HCT116 (cell line): Measurements from ENCODE around the gene BACH1. TPM values are rescaled to one million over a fixed set of nuclear protein-coding genes. Genes with fewer than 3 reads are reported as not detected.

Experiments
- ATAC-seq: fragments of 200-7000 bp; cut with Tn5 transposase; 2 replicates; pipeline ENCODE4 v1.9.1; 2020; ENCODE audit warnings: mild to moderate bottlenecking, moderate library complexity
- BruUV-seq: library from RNA; stranded (reverse); fragments of 400-500 nt; replicated peaks from 2 replicates; lab custom pipeline; 2021; lab: Mats Ljungman, UMichigan
- CTCF ChIA-PET: fragments of 300-600 bp; sonication (Branson Sonifier 250); formaldehyde crosslinking; loops from one replicate; lab custom pipeline; 2021; ENCODE audit warnings: antibody characterized with exemption; lab: Charles Lee
- POLR2A ChIA-PET: fragments of 300-600, 350-600 bp; sonication (Branson Sonifier 250); formaldehyde crosslinking; loops from one replicate; lab custom pipeline; 2021; ENCODE audit warnings: antibody characterized with exemption; lab: Charles Lee
- RAD21 ChIA-PET, 2 experiments: fragments of 300-600 bp; sonication (Branson Sonifier 250); formaldehyde crosslinking; loops; one replicate each; lab custom pipeline; 2023; ENCODE audit warnings: low total read pairs in 2 of 2; ENCODE audit not compliant: uncharacterized antibody in 2 of 2, unreplicated experiment in 2 of 2, low non-redundant PET in 1 of 2; lab: Charles Lee
- DNase-seq: peaks from one replicate; pipeline ENCODE4 v3.0.0-alpha.2; 2010; ENCODE audit warnings: low read depth, low spot score
- H2AFZ ChIP-seq: fragments of 200-600 bp; shearing (Covaris generic), sonication (generic); 2 replicates; pipeline ENCODE4 v1.6.1; 2017; ENCODE audit warnings: low read depth, mixed run types, mixed read lengths, antibody characterized with exemption, low read length; ENCODE audit not compliant: poor library complexity, severe bottlenecking
- H3K27ac ChIP-seq: 2 replicates; pipeline ENCODE4 v1.5.1; 2012; ENCODE audit warnings: low read depth, low read length
- H3K27me3 ChIP-seq: fragments of 200-600 bp; sonication (generic); 2 replicates; pipeline ENCODE4 v1.6.1; 2016; ENCODE audit warnings: mixed run types, low read length, mixed read lengths; ENCODE audit not compliant: insufficient read depth
- H3K36me3 ChIP-seq, 2 experiments: fragments of 200-500 bp in 1 of 2; fragments of 200-600 bp in 1 of 2; sonication (Bioruptor generic) in 1 of 2; sonication (generic) in 1 of 2; 2 replicates each; pipeline versions ENCODE4 v1.5.1 to v1.6.1; 2014 to 2016; ENCODE audit warnings: low read length in 2 of 2, inconsistent platforms in 1 of 2, mixed read lengths in 1 of 2, mixed run types in 1 of 2; ENCODE audit not compliant: insufficient read depth in 2 of 2, control insufficient read depth in 1 of 2
- H3K4me1 ChIP-seq, 2 experiments: fragments of 200-600 bp in 1 of 2; sonication (generic) in 1 of 2; 2 replicates each; pipeline versions ENCODE4 v1.5.1 to v1.6.1; 2012 to 2017; ENCODE audit warnings: low read length in 2 of 2, inconsistent platforms in 1 of 2, mild to moderate bottlenecking in 1 of 2, mixed read lengths in 1 of 2, mixed run types in 1 of 2, moderate library complexity in 1 of 2; ENCODE audit not compliant: insufficient read depth in 2 of 2, control insufficient read depth in 1 of 2
- H3K4me2 ChIP-seq: fragments of 200-600 bp; sonication (generic); 2 replicates; pipeline ENCODE4 v1.6.1; 2017; ENCODE audit warnings: mixed run types, low read length, mixed read lengths
- H3K4me3 ChIP-seq, 2 experiments: fragments of 200-600 bp in 1 of 2; sonication (generic) in 1 of 2; replicated peaks in 1 of 2; 2 replicates each; pipeline ENCODE4 v1.5.1; 2011 to 2016; ENCODE audit warnings: low read length in 2 of 2, control low read depth in 1 of 2, low read depth in 1 of 2, mild to moderate bottlenecking in 1 of 2, mixed read lengths in 1 of 2, mixed run types in 1 of 2
- H3K79me2 ChIP-seq: fragments of 200-600 bp; sonication (generic); 2 replicates; pipeline ENCODE4 v1.6.1; 2017; ENCODE audit warnings: mild to moderate bottlenecking, mixed run types, low read length, moderate library complexity, mixed read lengths; ENCODE audit not compliant: insufficient read depth
- H3K9ac ChIP-seq: fragments of 200-600 bp; sonication (generic); 2 replicates; pipeline ENCODE4 v1.6.1; 2016; ENCODE audit warnings: low read length, mixed read lengths
- H3K9me2 ChIP-seq: fragments of 200-600 bp; sonication (generic), shearing (Covaris generic); 2 replicates; pipeline ENCODE4 v1.6.1; 2017; ENCODE audit warnings: mixed run types, mild to moderate bottlenecking, moderate library complexity; ENCODE audit not compliant: insufficient read depth
- H3K9me3 ChIP-seq, 2 experiments: fragments of 200-500 bp in 1 of 2; fragments of 200-600 bp in 1 of 2; sonication (Bioruptor generic) in 1 of 2; sonication (generic) in 1 of 2; 2 replicates each; pipeline ENCODE4 v1.6.1; 2014 to 2017; ENCODE audit warnings: low read length in 2 of 2, mixed read lengths in 2 of 2, inconsistent platforms in 1 of 2, low read depth in 1 of 2, mild to moderate bottlenecking in 1 of 2, mixed run types in 1 of 2, moderate library complexity in 1 of 2; ENCODE audit not compliant: control insufficient read depth in 1 of 2, insufficient read depth in 1 of 2
- H4K20me1 ChIP-seq: fragments of 200-600 bp; sonication (generic), shearing (Covaris generic); 2 replicates; pipeline ENCODE4 v1.6.1; 2017; ENCODE audit warnings: mixed run types, mild to moderate bottlenecking, moderate library complexity; ENCODE audit not compliant: insufficient read depth
- CEBPB ChIP-seq: IDR thresholded peaks from 2 replicates; pipeline ENCODE4 v1.6.1; 2012; ENCODE audit warnings: low read depth
- EZH2 ChIP-seq: fragments of 200-600 bp; sonication (generic); IDR thresholded peaks from 2 replicates; pipeline ENCODE4 v1.6.1; 2017; ENCODE audit warnings: antibody characterized with exemption, mixed run types
- FOSL1 ChIP-seq: IDR thresholded peaks from 2 replicates; pipeline ENCODE4 v1.6.1; 2012; ENCODE audit warnings: low read depth
- JUND ChIP-seq: IDR thresholded peaks from 2 replicates; pipeline ENCODE4 v1.6.1; 2012
- POLR2A ChIP-seq: IDR thresholded peaks from 2 replicates; pipeline ENCODE4 v1.7.0; 2011; ENCODE audit warnings: borderline replicate concordance; ENCODE audit not compliant: insufficient read depth, insufficient read length; ENCODE audit errors: extremely low read depth
- POLR2AphosphoS5 ChIP-seq: IDR thresholded peaks from 2 replicates; pipeline ENCODE4 v1.6.1; 2011; ENCODE audit warnings: mild to moderate bottlenecking, low read depth, low read length, moderate library complexity
- REST ChIP-seq: IDR thresholded peaks from 2 replicates; pipeline ENCODE4 v1.6.1; 2012; ENCODE audit warnings: low read depth
- SP1 ChIP-seq: IDR thresholded peaks from 2 replicates; pipeline ENCODE4 v1.6.1; 2012; ENCODE audit warnings: low read depth
- ZNF274 ChIP-seq: fragments of 200-500 bp; sonication (Bioruptor generic); IDR thresholded peaks from 2 replicates; pipeline ENCODE4 v1.6.1; 2014; ENCODE audit warnings: mild to moderate bottlenecking, low read depth, low read length, inconsistent platforms
- intact Hi-C: fragments of 100-400 bp; cut with micrococcal nuclease; formaldehyde crosslinking; loops from 2 replicates; pipeline ENCODE4 v1.10.0; 2022
- total RNA-seq: library from RNA; stranded (reverse); gene quantifications from one replicate; pipeline ENCODE4 v1.2.1, GENCODE V29; 2021; ENCODE audit not compliant: unreplicated experiment

The BACH1 gene
- total RNA-seq, 1 experiment from 2014 or later: 28.4 TPM

GRCh38 chr21:29349702-29350101 lies 51.0 kb downstream of the BACH1 start:
- Histone ChIP-seq H3K9me3 (peaks cover 0 to 7% of the 10 kb centered on the region in 2 experiments; a peak in 1 of 4 replicates), H3K9ac (no peak overlapping the region), H3K4me2 (no peak overlapping the region), H4K20me1 (no peaks in the 10 kb centered on the region), H2AFZ (no peak overlapping the region), H3K4me1 (no peaks in the 10 kb centered on the region), H3K4me3 (no peak overlapping the region), H3K27me3 (no peaks in the 10 kb centered on the region), H3K9me2 (no peaks in the 10 kb centered on the region), H3K27ac (no peak overlapping the region), H3K79me2 (no peaks in the 10 kb centered on the region; the same call in 1 of the 2 replicates), H3K36me3 (no peaks in the 10 kb centered on the region)
- no peak for ATAC-seq
- RAD21 ChIA-PET: interaction anchor here in 1 of 2 experiments (2.2 kb wide), 1 partner anchor 185 kb away, joined by 5 read pairs; no protein-coding TSS in a partner anchor
- POLR2A ChIA-PET: no interaction called here
- no peak for TF ChIP-seq REST
- no peak for TF ChIP-seq POLR2AphosphoS5
- TF ChIP-seq FOSL1: no peak
- TF ChIP-seq EZH2: no peak
- TF ChIP-seq SP1: no peak
- no peak for TF ChIP-seq JUND
- no peak for TF ChIP-seq ZNF274
- no peak for TF ChIP-seq CEBPB
- no peak for TF ChIP-seq POLR2A
- DNase-seq: no peak
- intact Hi-C loops: loop anchor here (10.0 kb wide), 1 partner anchor 255 kb away; no protein-coding TSS in a partner anchor
- CTCF ChIA-PET: interaction anchor here (1.6 to 2.2 kb wide), 2 partner anchors 185 to 259 kb away, joined by 8 to 42 read pairs; no protein-coding TSS in a partner anchor
- no TSS peak for BruUV-seq
